Measurements from ENCODE around the gene MUC6. TPM values are rescaled to one million over a fixed set of nuclear protein-coding genes. Genes with fewer than 3 reads are reported as not detected.

The MUC6 gene
- total RNA-seq, 1 experiment from 2014 or later, result 0.07 TPM

DNA sequence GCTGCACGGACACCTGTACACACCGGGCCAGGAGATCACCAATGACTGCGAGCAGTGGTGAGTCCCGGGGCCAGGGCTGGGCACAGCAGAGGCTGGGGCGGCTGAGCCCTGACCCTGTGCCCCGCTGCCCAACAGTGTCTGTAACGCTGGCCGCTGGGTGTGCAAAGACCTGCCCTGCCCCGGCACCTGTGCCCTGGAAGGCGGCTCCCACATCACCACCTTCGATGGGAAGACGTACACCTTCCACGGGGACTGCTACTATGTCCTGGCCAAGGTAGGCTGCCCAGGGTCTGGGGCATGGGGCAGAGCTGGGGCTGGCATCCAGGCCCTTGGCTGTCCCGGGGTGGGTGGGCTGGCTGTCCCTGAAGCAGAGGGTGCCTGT is 45.8 kb upstream of the MUC6 start:
- Histone ChIP-seq H3K79me2 (ENCODE audit: low read depth) (no peaks in the 10 kb centered on the region), H3K9me2 (ENCODE audit: insufficient read depth) (no peaks in the 10 kb centered on the region), H3K4me3 (no peak overlapping the region), H3K27me3 (ENCODE audit: insufficient read depth, low read depth) (no peaks in the 10 kb centered on the region), H4K20me1 (ENCODE audit: insufficient read depth) (no peaks in the 10 kb centered on the region), H3K4me1 (replicated peaks; ENCODE audit: insufficient read depth) (no peaks in the 10 kb centered on the region), H3K4me2 (no peak overlapping the region), H3K36me3 (ENCODE audit: low read depth) (no peaks in the 10 kb centered on the region), H3F3A (ENCODE audit: insufficient read depth, low read depth) (no peaks in the 10 kb centered on the region), H3K27ac (no peak overlapping the region), H2AFZ (no peak overlapping the region), H3K9me3 (ENCODE audit: insufficient read depth, low read depth) (no peaks in the 10 kb centered on the region)
- ChIA-PET CTCF (no interaction called here), POLR2A (ENCODE audit: unreplicated experiment) (no interaction called here)
- DNase-seq, result no peak
- BruUV-seq (replicated peaks), result no TSS peak
- intact Hi-C loops (cut with micrococcal nuclease; ENCODE audit: unreplicated experiment), result no loop called here
- TF ChIP-seq, protein P1, sequence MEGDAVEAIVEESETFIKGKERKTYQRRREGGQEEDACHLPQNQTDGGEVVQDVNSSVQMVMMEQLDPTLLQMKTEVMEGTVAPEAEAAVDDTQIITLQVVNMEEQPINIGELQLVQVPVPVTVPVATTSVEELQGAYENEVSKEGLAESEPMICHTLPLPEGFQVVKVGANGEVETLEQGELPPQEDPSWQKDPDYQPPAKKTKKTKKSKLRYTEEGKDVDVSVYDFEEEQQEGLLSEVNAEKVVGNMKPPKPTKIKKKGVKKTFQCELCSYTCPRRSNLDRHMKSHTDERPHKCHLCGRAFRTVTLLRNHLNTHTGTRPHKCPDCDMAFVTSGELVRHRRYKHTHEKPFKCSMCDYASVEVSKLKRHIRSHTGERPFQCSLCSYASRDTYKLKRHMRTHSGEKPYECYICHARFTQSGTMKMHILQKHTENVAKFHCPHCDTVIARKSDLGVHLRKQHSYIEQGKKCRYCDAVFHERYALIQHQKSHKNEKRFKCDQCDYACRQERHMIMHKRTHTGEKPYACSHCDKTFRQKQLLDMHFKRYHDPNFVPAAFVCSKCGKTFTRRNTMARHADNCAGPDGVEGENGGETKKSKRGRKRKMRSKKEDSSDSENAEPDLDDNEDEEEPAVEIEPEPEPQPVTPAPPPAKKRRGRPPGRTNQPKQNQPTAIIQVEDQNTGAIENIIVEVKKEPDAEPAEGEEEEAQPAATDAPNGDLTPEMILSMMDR (conservative IDR thresholded peaks at IDR 0.05), result no peak

GRCh38 chr11:1081601-1082311 is 45.2 kb upstream of the MUC6 start:
- Histone ChIP-seq H3K27ac (no peak overlapping the region), H3K36me3 (ENCODE audit: low read depth) (no peaks in the 10 kb centered on the region), H3K9me2 (ENCODE audit: insufficient read depth) (no peaks in the 10 kb centered on the region), H3K79me2 (ENCODE audit: low read depth) (no peaks in the 10 kb centered on the region), H3K9me3 (ENCODE audit: insufficient read depth, low read depth) (no peaks in the 10 kb centered on the region), H3K27me3 (ENCODE audit: insufficient read depth, low read depth) (no peaks in the 10 kb centered on the region), H2AFZ (no peak overlapping the region), H3F3A (ENCODE audit: insufficient read depth, low read depth) (no peaks in the 10 kb centered on the region), H4K20me1 (ENCODE audit: insufficient read depth) (no peaks in the 10 kb centered on the region), H3K4me2 (no peak overlapping the region), H3K4me1 (replicated peaks; ENCODE audit: insufficient read depth) (no peaks in the 10 kb centered on the region), H3K4me3 (no peak overlapping the region)
- no peak for TF ChIP-seq EZH2 (IDR thresholded peaks at IDR 0.05; ENCODE audit: low read depth)
- TF ChIP-seq, protein P1 (conservative IDR thresholded peaks at IDR 0.05), result no peak
- POLR2A ChIA-PET (ENCODE audit: unreplicated experiment), result no interaction called here
- DNase-seq, result no peak
- CTCF ChIA-PET, result no interaction called here
- intact Hi-C loops (cut with micrococcal nuclease; ENCODE audit: unreplicated experiment), result no loop called here
- BruUV-seq (replicated peaks), result no TSS peak

DNA sequence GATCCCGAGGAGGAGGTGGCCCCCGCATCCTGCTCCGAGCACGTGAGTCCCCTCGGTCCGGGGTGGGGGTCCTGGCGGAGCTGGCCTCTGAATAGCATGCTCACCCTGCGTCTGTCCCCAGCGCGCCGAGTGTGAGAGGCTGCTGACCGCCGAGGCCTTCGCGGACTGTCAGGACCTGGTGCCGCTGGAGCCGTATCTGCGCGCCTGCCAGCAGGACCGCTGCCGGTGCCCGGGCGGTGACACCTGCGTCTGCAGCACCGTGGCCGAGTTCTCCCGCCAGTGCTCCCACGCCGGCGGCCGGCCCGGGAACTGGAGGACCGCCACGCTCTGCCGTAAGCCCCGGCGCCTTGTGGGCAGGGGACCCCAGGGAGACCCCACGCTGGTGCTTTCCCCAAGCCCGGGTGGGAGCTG is 41.7 kb upstream of the MUC6 start:
- no TSS peak for BruUV-seq (replicated peaks)
- Histone ChIP-seq H3K27ac (no peak overlapping the region), H3K79me2 (ENCODE audit: low read depth) (no peaks in the 10 kb centered on the region), H3K36me3 (ENCODE audit: low read depth) (no peaks in the 10 kb centered on the region), H3K27me3 (ENCODE audit: insufficient read depth, low read depth) (no peaks in the 10 kb centered on the region), H3K4me3 (no peak overlapping the region), H3F3A (ENCODE audit: insufficient read depth, low read depth) (no peaks in the 10 kb centered on the region), H3K9me3 (ENCODE audit: insufficient read depth, low read depth) (no peaks in the 10 kb centered on the region), H3K4me1 (replicated peaks; ENCODE audit: insufficient read depth) (peaks cover 9% of the 10 kb centered on the region), H3K4me2 (no peak overlapping the region), H2AFZ (no peak overlapping the region), H3K9me2 (ENCODE audit: insufficient read depth) (no peaks in the 10 kb centered on the region), H4K20me1 (ENCODE audit: insufficient read depth) (no peaks in the 10 kb centered on the region)
- POLR2A ChIA-PET (ENCODE audit: unreplicated experiment), result no interaction called here
- no peak for DNase-seq
- no peak for TF ChIP-seq EZH2 (IDR thresholded peaks at IDR 0.05; ENCODE audit: low read depth)
- TF ChIP-seq, protein P1 (conservative IDR thresholded peaks at IDR 0.05), result no peak
- intact Hi-C loops (cut with micrococcal nuclease; ENCODE audit: unreplicated experiment), result no loop called here
- CTCF ChIA-PET, result no interaction called here
